BLaER1 (cell line): ENCODE data around the gene TNRC18.

Source experiments
- H3K27ac ChIP-seq: shearing (Covaris generic); formaldehyde crosslinking; 2 replicates; pipeline ENCODE4 v1.8.1; 2022
- H3K27me3 ChIP-seq: shearing (Covaris generic); formaldehyde crosslinking; 2 replicates; pipeline ENCODE4 v1.8.1; 2022
- H3K36me3 ChIP-seq: shearing (Covaris generic); formaldehyde crosslinking; 2 replicates; pipeline ENCODE4 v1.8.1; 2022
- H3K4me1 ChIP-seq: shearing (Covaris generic); formaldehyde crosslinking; 2 replicates; pipeline ENCODE4 v1.8.1; 2022
- H3K4me2 ChIP-seq: shearing (Covaris generic); formaldehyde crosslinking; 2 replicates; pipeline ENCODE4 v1.8.1; 2022
- H3K4me3 ChIP-seq: shearing (Covaris generic); formaldehyde crosslinking; 2 replicates; pipeline ENCODE4 v1.8.1; 2022
- H3K9ac ChIP-seq: shearing (Covaris generic); formaldehyde crosslinking; 2 replicates; pipeline ENCODE4 v1.8.1; 2022
- H3K9me3 ChIP-seq: shearing (Covaris generic); formaldehyde crosslinking; 2 replicates; pipeline ENCODE4 v1.8.1; 2022
- H4K20me1 ChIP-seq: shearing (Covaris generic); formaldehyde crosslinking; 2 replicates; pipeline ENCODE4 v1.8.1; 2022
- Cebpa-rat ChIP-seq: shearing (Covaris generic); IDR thresholded peaks from 2 replicates; pipeline ENCODE4 v1.8.1; 2022

The TNRC18 gene

GRCh38 chr7:5439209-5439571 lies 15.6 kb upstream of the TNRC18 start:
- H3K9me3 ChIP-seq: 0 out of 2 replicates have a peak, but pooled peaks cover 7% of the 10 kb centered on the region
- H3K4me3 ChIP-seq: no peak overlapping the region
- no peaks in the 10 kb centered on the region for H4K20me1 ChIP-seq
- peaks cover 6% of the 10 kb centered on the region; the same call in 1 of the 2 replicates for H3K27me3 ChIP-seq
- H3K4me2 ChIP-seq: no peak overlapping the region
- peaks cover 27% of the 10 kb centered on the region for H3K4me1 ChIP-seq
- no peak overlapping the region for H3K27ac ChIP-seq
- no peaks in the 10 kb centered on the region for H3K36me3 ChIP-seq
- no peak for TF ChIP-seq Cebpa-rat
- H3K9ac ChIP-seq: no peak overlapping the region

GRCh38 chr7:5437987-5438386 lies 14.4 kb upstream of the TNRC18 start:
- TF ChIP-seq Cebpa-rat: no peak
- H3K4me2 ChIP-seq: no peak overlapping the region
- H3K27me3 ChIP-seq: peaks cover 14% of the 10 kb centered on the region
- 0 out of 2 replicates have a peak, but pooled peaks cover 7% of the 10 kb centered on the region for H3K9me3 ChIP-seq
- no peaks in the 10 kb centered on the region for H4K20me1 ChIP-seq
- no peak overlapping the region for H3K27ac ChIP-seq
- H3K9ac ChIP-seq: no peak overlapping the region
- no peak overlapping the region for H3K4me3 ChIP-seq
- H3K36me3 ChIP-seq: no peaks in the 10 kb centered on the region
- H3K4me1 ChIP-seq: peaks cover 17% of the 10 kb centered on the region

GRCh38 chr7:5437348-5437892 lies 13.8 kb upstream of the TNRC18 start:
- H3K27ac ChIP-seq: no peak overlapping the region
- peaks cover 11% of the 10 kb centered on the region for H3K4me1 ChIP-seq

GRCh38 chr7:5436003-5436678 lies 12.5 kb upstream of the TNRC18 start:
- Histone ChIP-seq H3K27ac (no peak overlapping the region), H3K9me3 (0 out of 2 replicates have a peak, but pooled peaks cover 7% of the 10 kb centered on the region), H3K4me1 (no peaks in the 10 kb centered on the region), H3K36me3 (no peaks in the 10 kb centered on the region), H3K4me2 (no peak overlapping the region), H4K20me1 (peaks cover 4% of the 10 kb centered on the region; the same call in 1 of the 2 replicates), H3K9ac (no peak overlapping the region), H3K4me3 (no peak overlapping the region), H3K27me3 (peaks cover 32% of the 10 kb centered on the region)
- no peak for TF ChIP-seq Cebpa-rat

More at GRCh38 chr7:5437348-5437892, 13.8 kb upstream of the TNRC18 start:
- TF ChIP-seq Cebpa-rat: no peak
- Histone ChIP-seq H3K9me3 (0 out of 2 replicates have a peak, but pooled peaks cover 7% of the 10 kb centered on the region), H3K4me2 (no peak overlapping the region), H4K20me1 (no peaks in the 10 kb centered on the region), H3K4me3 (no peak overlapping the region), H3K36me3 (no peaks in the 10 kb centered on the region), H3K9ac (no peak overlapping the region), H3K27me3 (peaks cover 19% of the 10 kb centered on the region)

GRCh38 chr7:5435291-5436002 lies 11.8 kb upstream of the TNRC18 start:
- 0 out of 2 replicates have a peak, but pooled peaks cover 7% of the 10 kb centered on the region for H3K9me3 ChIP-seq
- peaks cover 39% of the 10 kb centered on the region for H3K27me3 ChIP-seq
- no peak overlapping the region for H3K4me3 ChIP-seq
- H3K9ac ChIP-seq: no peak overlapping the region
- no peak overlapping the region for H3K4me2 ChIP-seq
- no peak overlapping the region for H3K27ac ChIP-seq
- no peaks in the 10 kb centered on the region for H3K36me3 ChIP-seq
- no peak for TF ChIP-seq Cebpa-rat
- peaks cover 8% of the 10 kb centered on the region for H4K20me1 ChIP-seq
- H3K4me1 ChIP-seq: no peaks in the 10 kb centered on the region

- Histone ChIP-seq H3K4me2 (no peak overlapping the region), H3K9me3 (0 out of 2 replicates have a peak, but pooled peaks cover 7% of the 10 kb centered on the region), H3K4me1 (peaks cover 16% of the 10 kb centered on the region), H3K9ac (no peak overlapping the region), H3K27me3 (peaks cover 62% of the 10 kb centered on the region), H3K36me3 (no peaks in the 10 kb centered on the region), H3K27ac (no peak overlapping the region), H4K20me1 (peaks cover 31% of the 10 kb centered on the region), H3K4me3 (no peak overlapping the region)
- no peak for TF ChIP-seq Cebpa-rat
Observed at GRCh38 chr7:5433181-5433580, 9.5 kb upstream of the TNRC18 start.

GRCh38 chr7:5432691-5433090 lies 9.1 kb upstream of the TNRC18 start:
- Histone ChIP-seq H3K27me3 (peaks cover 67% of the 10 kb centered on the region), H3K4me2 (no peak overlapping the region), H3K4me1 (peaks cover 21% of the 10 kb centered on the region), H3K36me3 (no peaks in the 10 kb centered on the region), H3K4me3 (no peak overlapping the region), H3K9me3 (0 out of 2 replicates have a peak, but pooled peaks cover 5% of the 10 kb centered on the region), H3K9ac (no peak overlapping the region), H3K27ac (no peak overlapping the region), H4K20me1 (peaks cover 36% of the 10 kb centered on the region)
- no peak for TF ChIP-seq Cebpa-rat

- no peaks in the 10 kb centered on the region for H3K36me3 ChIP-seq
- peaks cover 45% of the 10 kb centered on the region for H4K20me1 ChIP-seq
- no peak overlapping the region for H3K27ac ChIP-seq
- H3K9me3 ChIP-seq: no peaks in the 10 kb centered on the region
- H3K9ac ChIP-seq: no peak overlapping the region
- H3K27me3 ChIP-seq: peaks cover 78% of the 10 kb centered on the region
- no peak for TF ChIP-seq Cebpa-rat
- H3K4me2 ChIP-seq: no peak overlapping the region
- peaks cover 27% of the 10 kb centered on the region for H3K4me1 ChIP-seq
- no peak overlapping the region for H3K4me3 ChIP-seq
Observed at GRCh38 chr7:5431560-5432015, 8.0 kb upstream of the TNRC18 start.

GRCh38 chr7:5430612-5430947 lies 6.9 kb upstream of the TNRC18 start:
- peaks cover 55% of the 10 kb centered on the region for H4K20me1 ChIP-seq
- peaks cover 28% of the 10 kb centered on the region for H3K4me1 ChIP-seq
- no peak overlapping the region for H3K27ac ChIP-seq
- H3K36me3 ChIP-seq: no peaks in the 10 kb centered on the region
- no peak for TF ChIP-seq Cebpa-rat
- no peak overlapping the region for H3K4me3 ChIP-seq
- H3K9ac ChIP-seq: no peak overlapping the region
- peaks cover 88% of the 10 kb centered on the region for H3K27me3 ChIP-seq
- no peak overlapping the region for H3K4me2 ChIP-seq
- no peaks in the 10 kb centered on the region for H3K9me3 ChIP-seq
